GM19193 (cell line): Measurements from ENCODE around the gene SLC18A2.

Source experiments
- POLR2A ChIP-seq: IDR thresholded peaks from 4 replicates; pipeline ENCODE4 v1.6.1; 2011; ENCODE audit not compliant: insufficient read depth, insufficient read length; ENCODE audit errors: extremely low read depth

SLC18A2 gene

GRCh38 chr10:117253908-117254307, 13.0 kb downstream of the SLC18A2 start:
- no peak for TF ChIP-seq POLR2A

DNA sequence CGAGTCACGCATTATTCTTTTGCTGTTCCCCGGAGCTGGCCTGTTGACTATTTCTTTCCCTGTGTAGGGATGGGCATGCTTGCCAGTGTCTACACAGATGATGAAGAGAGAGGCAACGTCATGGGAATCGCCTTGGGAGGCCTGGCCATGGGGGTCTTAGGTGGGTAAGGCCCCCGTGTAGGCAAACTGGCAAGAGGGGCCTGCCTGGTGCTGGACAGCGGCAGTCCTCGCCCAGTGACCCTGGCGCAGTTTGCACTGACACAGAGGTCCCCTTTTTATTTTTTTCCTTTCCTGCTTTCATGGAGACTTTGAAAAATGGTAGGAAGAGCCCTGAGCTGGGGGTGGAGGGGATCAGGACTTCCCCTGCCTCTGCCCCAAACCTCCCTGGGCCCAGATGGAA, 13.4 kb downstream of the SLC18A2 start:
- no peak for TF ChIP-seq POLR2A

DNA sequence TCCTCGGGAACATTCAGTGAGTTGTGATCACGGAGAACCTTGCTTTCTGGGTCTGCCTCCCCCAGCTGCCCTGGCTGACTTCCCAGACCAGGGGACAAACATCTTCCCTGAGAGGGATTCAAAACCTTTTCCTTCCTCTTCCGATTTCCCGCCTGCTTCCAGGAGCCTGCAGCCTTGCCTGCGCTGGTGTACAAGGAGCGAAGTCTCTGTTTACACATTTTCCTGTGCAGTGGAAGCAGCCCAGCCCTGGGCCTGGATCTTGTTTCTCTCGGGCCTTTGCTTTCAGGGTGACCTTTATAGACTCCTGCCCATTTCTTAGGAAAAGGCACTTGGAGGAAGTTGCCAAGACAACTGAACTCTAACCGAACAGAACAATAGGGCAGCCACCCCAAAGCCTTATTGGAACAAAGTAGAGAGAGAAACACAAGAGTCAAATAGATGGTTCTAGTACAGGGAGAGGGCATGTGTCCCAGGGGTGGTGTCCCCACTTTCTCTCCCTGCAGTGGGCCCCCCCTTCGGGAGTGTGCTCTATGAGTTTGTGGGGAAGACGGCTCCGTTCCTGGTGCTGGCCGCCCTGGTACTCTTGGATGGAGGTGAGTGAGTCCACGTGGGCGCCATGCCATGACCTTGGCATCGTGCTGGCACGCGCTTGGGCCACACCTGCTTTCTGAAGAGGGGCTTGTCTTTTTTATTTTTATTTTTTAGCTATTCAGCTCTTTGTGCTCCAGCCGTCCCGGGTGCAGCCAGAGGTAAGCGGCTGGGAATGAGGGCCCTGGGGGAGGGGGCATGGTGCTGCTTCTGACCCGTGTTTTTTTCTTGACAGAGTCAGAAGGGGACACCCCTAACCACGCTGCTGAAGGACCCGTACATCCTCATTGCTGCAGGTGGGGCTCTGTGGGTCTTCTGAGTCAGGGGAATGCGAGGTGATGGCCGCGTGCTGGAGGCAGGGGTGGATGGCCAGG, 14.1 kb downstream of the SLC18A2 start:
- TF ChIP-seq POLR2A, result no peak

GRCh38 chr10:117255835-117256460, 15.0 kb downstream of the SLC18A2 start:
- TF ChIP-seq POLR2A, result no peak

DNA sequence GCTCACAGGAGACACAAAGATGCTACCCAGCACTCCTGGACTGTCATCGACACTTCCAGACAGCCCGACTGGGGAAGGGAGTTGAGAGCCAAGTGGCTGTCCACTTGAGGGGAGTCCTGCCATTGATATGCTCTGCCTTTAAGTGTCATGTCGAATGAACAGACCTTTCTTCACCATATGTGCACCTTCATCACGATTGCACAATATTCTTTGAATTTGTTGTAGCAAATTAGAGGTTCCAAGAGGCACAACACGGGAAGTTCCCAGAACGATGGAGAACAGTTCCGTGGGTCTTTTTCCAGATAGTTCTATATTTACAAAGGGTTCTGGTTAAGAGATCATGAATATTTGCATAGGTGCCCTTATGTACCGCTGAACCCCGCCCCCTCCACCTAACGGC, 16.0 kb downstream of the SLC18A2 start:
- no peak for TF ChIP-seq POLR2A

GRCh38 chr10:117257721-117258120, 16.8 kb downstream of the SLC18A2 start:
- TF ChIP-seq POLR2A, result no peak

DNA sequence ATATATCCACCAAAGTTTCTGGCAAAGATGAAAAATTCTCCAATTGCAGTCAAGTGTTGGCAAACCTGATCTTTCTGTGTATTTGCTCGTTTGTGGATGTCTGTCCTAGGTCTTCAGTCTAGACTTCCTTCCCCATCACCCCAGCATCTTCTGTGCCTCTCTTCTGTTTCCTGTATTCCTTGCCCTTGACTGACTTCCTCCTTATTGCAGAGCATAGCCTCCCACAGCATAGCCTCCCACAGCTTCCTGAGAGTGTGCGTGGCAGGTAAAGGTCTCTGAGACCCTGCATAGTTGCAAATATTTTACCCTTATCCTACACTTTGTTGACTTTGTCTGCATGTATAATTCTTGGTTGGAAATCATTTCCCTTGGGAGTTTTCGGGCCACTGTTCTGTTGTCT, 18.4 kb downstream of the SLC18A2 start:
- TF ChIP-seq POLR2A, result no peak

DNA sequence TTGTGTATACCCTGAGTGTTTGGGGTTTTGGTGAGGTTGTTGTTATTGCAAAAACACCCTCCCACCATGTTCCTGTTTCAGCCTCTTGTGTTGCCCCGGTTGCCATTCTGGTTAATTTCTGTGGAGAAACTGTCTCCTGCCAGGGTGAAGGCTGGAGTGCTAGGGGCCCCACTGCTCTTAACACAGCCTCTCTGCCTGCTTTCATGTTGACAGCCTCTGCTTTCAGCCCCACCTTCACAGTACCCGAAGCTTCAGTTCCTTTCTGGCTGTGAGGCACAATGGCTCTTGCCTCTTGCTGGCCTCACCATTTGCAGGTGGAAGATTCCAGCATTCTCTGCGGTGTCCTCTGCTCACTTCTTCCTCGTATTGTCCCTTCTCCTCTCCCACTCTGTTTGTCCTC, 19.2 kb downstream of the SLC18A2 start:
- TF ChIP-seq POLR2A, result no peak

GRCh38 chr10:117261501-117261900, 20.6 kb downstream of the SLC18A2 start:
- TF ChIP-seq POLR2A, result no peak

GRCh38 chr10:117262291-117262902, 21.5 kb downstream of the SLC18A2 start:
- TF ChIP-seq POLR2A, result no peak

- TF ChIP-seq POLR2A, result no peak
Measured at GRCh38 chr10:117262903-117263293, 22.0 kb downstream of the SLC18A2 start.

- TF ChIP-seq POLR2A, result no peak
Measured at GRCh38 chr10:117264782-117265181, 23.9 kb downstream of the SLC18A2 start.

GRCh38 chr10:117266400-117266799, 25.5 kb downstream of the SLC18A2 start:
- TF ChIP-seq POLR2A, result no peak

- no peak for TF ChIP-seq POLR2A
Measured at GRCh38 chr10:117266812-117267211, 25.9 kb downstream of the SLC18A2 start.

- TF ChIP-seq POLR2A, result no peak
Measured at GRCh38 chr10:117268258-117268657, 27.3 kb downstream of the SLC18A2 start.
